Endodermal cell (in vitro differentiated cells): Measurements from ENCODE around the gene RRAD. TPM values are rescaled to one million over a fixed set of nuclear protein-coding genes. Genes with fewer than 3 reads are reported as not detected.
"Not testable (repeated sequence)": the region's sequence is repeated elsewhere in the genome, so short reads cannot be mapped to it uniquely, and the experiment has no call there.

ENCODE experiments used
- DNase-seq: peaks from one replicate; pipeline ENCODE4 v3.0.0-alpha.2; 2017
- H3K27ac ChIP-seq: 2 replicates; pipeline ENCODE4 v1.5.1; 2013; ENCODE audit warnings: mild to moderate bottlenecking, low read depth, low read length, moderate library complexity
- H3K27me3 ChIP-seq: 2 replicates; pipeline ENCODE4 v1.6.1; 2013; ENCODE audit warnings: mild to moderate bottlenecking, low read length, moderate library complexity; ENCODE audit not compliant: insufficient read depth, control insufficient read depth, poor library complexity, severe bottlenecking
- H3K36me3 ChIP-seq: 2 replicates; pipeline ENCODE4 v1.7.0; 2013; ENCODE audit warnings: mild to moderate bottlenecking, low read length, moderate library complexity; ENCODE audit not compliant: control insufficient read depth, insufficient read depth
- H3K4me1 ChIP-seq: one replicate; pipeline ENCODE4 v1.7.0; 2013; ENCODE audit warnings: low read length; ENCODE audit not compliant: control insufficient read depth, insufficient read depth
- H3K4me3 ChIP-seq: 2 replicates; pipeline ENCODE4 v1.5.1; 2013; ENCODE audit warnings: mild to moderate bottlenecking, low read length, moderate library complexity
- H3K9ac ChIP-seq: 2 replicates; pipeline ENCODE4 v1.6.1; 2013; ENCODE audit warnings: mild to moderate bottlenecking, low read length, moderate library complexity; ENCODE audit not compliant: poor library complexity, severe bottlenecking; ENCODE audit errors: extremely low read depth
- H3K9me3 ChIP-seq: 2 replicates; pipeline ENCODE4 v1.6.1; 2013; ENCODE audit warnings: mild to moderate bottlenecking, low read length, moderate library complexity; ENCODE audit not compliant: control insufficient read depth
- H3K27ac Mint-ChIP-seq: 2 replicates; pipeline ENCODE4 v1.8.0; 2020; ENCODE audit warnings: mixed read lengths
- H3K27me3 Mint-ChIP-seq: 2 replicates; pipeline ENCODE4 v1.8.0; 2021; ENCODE audit warnings: mild to moderate bottlenecking, mixed read lengths; ENCODE audit not compliant: insufficient read depth
- H3K36me3 Mint-ChIP-seq: 2 replicates; pipeline ENCODE4 v1.8.0; 2020; ENCODE audit warnings: low read depth, mixed read lengths
- H3K4me1 Mint-ChIP-seq: 2 replicates; pipeline ENCODE4 v1.8.0; 2020; ENCODE audit warnings: mixed read lengths
- H3K4me3 Mint-ChIP-seq: 2 replicates; pipeline ENCODE4 v1.8.0; 2020; ENCODE audit warnings: mild to moderate bottlenecking, moderate library complexity, mixed read lengths
- H3K9me3 Mint-ChIP-seq: 2 replicates; pipeline ENCODE4 v1.8.0; 2020; ENCODE audit warnings: mild to moderate bottlenecking, mixed read lengths
- WGBS, 2 experiments: methylation state at CpG; one replicate each; pipeline versions ENCODE4 v1.1.5 to v1.1.7; 2013; ENCODE audit warnings: missing lambda C conversion rate in 2 of 2, mixed read lengths in 1 of 2; ENCODE audit not compliant: insufficient coverage in 1 of 2, insufficient read length in 1 of 2; 5-methylcytosine and 5-hydroxymethylcytosine counted together
- total RNA-seq, 2 donors: library from RNA; stranded (reverse); fragmentation: NEBNext Ultra II Directional in 1 of 2; extraction: Animal tissue kit (Norgen Biotek cat#: 25700) in 1 of 2; gene quantifications; 2 replicates in 1 of 2; 3 replicates in 1 of 2; pipeline ENCODE4 v1.2.1, GENCODE V29; 2021
- TF ChIP-seq, protein P1 (sequence below): fragments of 200-600 bp; sonication (generic); conservative IDR thresholded peaks from 2 replicates; pipeline ENCODE4 v1.5.0; 2021; ENCODE audit warnings: antibody characterized with exemption, mild to moderate bottlenecking

The RRAD gene
- total RNA-seq, 2 donors from 2014 or later: 0.55 TPM; not detected in 1

DNA sequence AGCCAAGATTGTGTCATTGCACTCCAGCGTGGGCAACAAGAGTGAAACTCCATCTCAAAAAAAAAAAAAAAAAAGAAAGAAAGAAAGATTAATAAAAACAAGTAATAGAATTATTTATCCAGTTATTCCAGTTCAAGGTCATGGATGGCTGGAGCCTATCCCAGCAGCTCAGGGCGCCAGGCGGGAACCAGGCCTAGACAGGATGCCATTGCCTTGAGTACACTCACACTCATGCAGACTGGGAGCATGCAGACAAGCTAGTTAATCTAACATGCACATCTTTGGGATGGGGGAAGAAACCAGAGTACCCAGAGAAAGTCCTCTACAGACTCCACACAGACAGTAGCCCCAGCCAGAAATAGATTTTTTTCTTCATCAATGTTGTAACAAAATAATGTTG lies 27.1 kb downstream of the RRAD start:
- H3K4me1 ChIP-seq: peaks cover 10% of the 10 kb centered on the region
- H3K36me3 ChIP-seq: no peaks in the 10 kb centered on the region
- Mint-ChIP-seq H3K27ac (no peak overlapping the region), H3K4me1 (peaks cover 15% of the 10 kb centered on the region), H3K27me3 (peaks cover 7% of the 10 kb centered on the region), H3K4me3 (no peak overlapping the region), H3K9me3 (no peaks in the 10 kb centered on the region), H3K36me3 (no peaks in the 10 kb centered on the region)
- H3K27me3 ChIP-seq: no peaks in the 10 kb centered on the region
- no peaks in the 10 kb centered on the region for H3K9me3 ChIP-seq
- no peak overlapping the region for H3K4me3 ChIP-seq
- 95 to 100% methylated on average over 1 to 2 of the region's 3 CpGs for WGBS, 2 experiments
- TF ChIP-seq, protein P1, sequence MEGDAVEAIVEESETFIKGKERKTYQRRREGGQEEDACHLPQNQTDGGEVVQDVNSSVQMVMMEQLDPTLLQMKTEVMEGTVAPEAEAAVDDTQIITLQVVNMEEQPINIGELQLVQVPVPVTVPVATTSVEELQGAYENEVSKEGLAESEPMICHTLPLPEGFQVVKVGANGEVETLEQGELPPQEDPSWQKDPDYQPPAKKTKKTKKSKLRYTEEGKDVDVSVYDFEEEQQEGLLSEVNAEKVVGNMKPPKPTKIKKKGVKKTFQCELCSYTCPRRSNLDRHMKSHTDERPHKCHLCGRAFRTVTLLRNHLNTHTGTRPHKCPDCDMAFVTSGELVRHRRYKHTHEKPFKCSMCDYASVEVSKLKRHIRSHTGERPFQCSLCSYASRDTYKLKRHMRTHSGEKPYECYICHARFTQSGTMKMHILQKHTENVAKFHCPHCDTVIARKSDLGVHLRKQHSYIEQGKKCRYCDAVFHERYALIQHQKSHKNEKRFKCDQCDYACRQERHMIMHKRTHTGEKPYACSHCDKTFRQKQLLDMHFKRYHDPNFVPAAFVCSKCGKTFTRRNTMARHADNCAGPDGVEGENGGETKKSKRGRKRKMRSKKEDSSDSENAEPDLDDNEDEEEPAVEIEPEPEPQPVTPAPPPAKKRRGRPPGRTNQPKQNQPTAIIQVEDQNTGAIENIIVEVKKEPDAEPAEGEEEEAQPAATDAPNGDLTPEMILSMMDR: no peak
- no peak overlapping the region for H3K9ac ChIP-seq
- no peak for DNase-seq
- H3K27ac ChIP-seq: no peak overlapping the region

DNA sequence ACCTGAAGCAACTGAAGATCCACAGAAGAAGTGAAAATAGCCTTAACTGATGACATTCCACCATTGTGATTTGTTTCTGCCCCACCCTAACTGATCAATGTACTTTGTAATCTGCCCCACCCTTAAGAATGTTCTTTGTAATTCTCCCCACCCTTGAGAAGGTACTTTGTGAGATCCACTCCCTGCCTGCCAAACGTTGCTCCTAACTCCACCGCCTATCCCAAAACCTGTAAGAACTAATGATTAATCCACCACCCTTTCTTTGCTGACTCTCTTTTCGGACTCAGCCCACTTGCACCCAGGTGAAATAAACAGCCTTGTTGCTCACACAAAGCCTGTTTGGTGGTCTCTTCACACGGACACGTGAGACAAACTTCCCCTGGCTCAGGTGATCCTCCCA lies 28.7 kb downstream of the RRAD start:
- not testable (repeated sequence) for H3K9me3 Mint-ChIP-seq, H3K27me3 Mint-ChIP-seq, DNase-seq, H3K4me3 Mint-ChIP-seq, H3K4me3 ChIP-seq, H3K9me3 ChIP-seq, H3K4me1 ChIP-seq, H3K27ac Mint-ChIP-seq, H3K36me3 ChIP-seq, H3K9ac ChIP-seq, H3K27ac ChIP-seq, H3K36me3 Mint-ChIP-seq, H3K27me3 ChIP-seq
- 64 to 75% methylated on average over 3 to 5 of the region's 5 CpGs for WGBS, 2 experiments
- peaks cover 15% of the 10 kb centered on the region for H3K4me1 Mint-ChIP-seq

GRCh38 chr16:66895999-66896398 lies 29.3 kb downstream of the RRAD start:
- Histone ChIP-seq H3K9ac (no peak overlapping the region), H3K4me3 (no peak overlapping the region), H3K27ac (no peak overlapping the region), H3K36me3 (peaks cover 5% of the 10 kb centered on the region), H3K4me1 (peaks cover 10% of the 10 kb centered on the region), H3K27me3 (no peaks in the 10 kb centered on the region), H3K9me3 (no peaks in the 10 kb centered on the region)
- no peak overlapping the region for H3K4me3 Mint-ChIP-seq
- no peaks in the 10 kb centered on the region for H3K9me3 Mint-ChIP-seq
- TF ChIP-seq, protein P1: no peak
- whole genome bisulfite sequencing, 2 experiments: 89 to 100% methylated on average over 1 to 3 of the region's 3 CpGs
- H3K36me3 Mint-ChIP-seq: no peaks in the 10 kb centered on the region
- H3K4me1 Mint-ChIP-seq: peaks cover 15% of the 10 kb centered on the region
- peak overlapping the region; percentile 10 for H3K27ac Mint-ChIP-seq
- no peak for DNase-seq
- peaks cover 7% of the 10 kb centered on the region for H3K27me3 Mint-ChIP-seq

- Histone ChIP-seq H3K9me3 (no peaks in the 10 kb centered on the region), H3K27ac (no peak overlapping the region), H3K4me3 (no peak overlapping the region), H3K4me1 (peaks cover 10% of the 10 kb centered on the region), H3K36me3 (peaks cover 5% of the 10 kb centered on the region), H3K27me3 (no peaks in the 10 kb centered on the region), H3K9ac (no peak overlapping the region)
- peak overlapping the region; percentile 10 for H3K27ac Mint-ChIP-seq
- no peak overlapping the region for H3K4me3 Mint-ChIP-seq
- peaks cover 4% of the 10 kb centered on the region for H3K27me3 Mint-ChIP-seq
- H3K4me1 Mint-ChIP-seq: peaks cover 15% of the 10 kb centered on the region
- no peaks in the 10 kb centered on the region for H3K9me3 Mint-ChIP-seq
- no peaks in the 10 kb centered on the region for H3K36me3 Mint-ChIP-seq
- TF ChIP-seq, protein P1: no peak
- 94 to 100% methylated on average over 4 to 5 of the region's 5 CpGs for WGBS, 2 experiments
- no peak for DNase-seq
These were observed 29.7 kb downstream of the RRAD start for GRCh38 chr16:66895689-66895979.
